ENCODE measurements around the gene MACROD2. TPM values are rescaled to one million over a fixed set of nuclear protein-coding genes. Genes with fewer than 3 reads are reported as not detected.

The MACROD2 gene
- total and polyA plus RNA-seq, 2 of the 4 experiments (the other 2 are of a cell fraction), result not detected

DNA sequence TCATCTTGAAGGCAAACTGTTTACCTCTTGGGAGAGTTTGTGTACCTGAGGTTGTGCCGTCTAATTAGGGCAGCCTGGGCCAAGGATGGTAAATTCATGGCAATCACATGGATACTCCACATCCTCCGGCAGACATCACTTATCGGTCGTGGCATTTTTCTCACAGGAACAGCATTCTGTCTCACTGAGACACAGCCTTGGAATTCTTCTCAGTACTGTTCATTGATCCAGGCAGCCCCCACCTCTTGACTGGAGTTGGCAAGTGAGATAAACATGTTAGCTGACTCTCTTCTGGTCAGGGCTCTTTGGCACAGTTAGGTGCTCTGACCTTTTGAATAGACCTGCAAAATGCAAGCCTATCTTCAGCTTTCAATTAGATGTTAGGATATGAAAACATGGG lies 853.5 kb downstream of the MACROD2 start:
- Histone ChIP-seq H3K14ac (replicated peaks; ENCODE audit: low read depth, low read length) (no peak overlapping the region), H3K23ac (ENCODE audit: low read depth, low read length) (no peak overlapping the region), H2AK9ac (replicated peaks; ENCODE audit: low read depth, low read length, poor library complexity) (no peak overlapping the region), H3K9ac (ENCODE audit: low read depth, low read length) (no peak overlapping the region), H3K9me3 (ENCODE audit: control insufficient read depth, insufficient read depth, low read length) (peaks cover 4% of the 10 kb centered on the region; the same call in 1 of the 2 replicates), H2AK5ac (ENCODE audit: low read depth, low read length) (no peak overlapping the region), H3K27ac (ENCODE audit: insufficient read depth, low read length) (no peak overlapping the region), H3K4me1 (ENCODE audit: control insufficient read depth, insufficient read depth, low read length) (no peaks in the 10 kb centered on the region), H2BK20ac (ENCODE audit: low read depth, low read length) (no peak overlapping the region), H3K79me1 (ENCODE audit: low read depth in 1 of 2, low read length in 2 of 2) (no peaks in the 10 kb centered on the region), H3K4me2 (ENCODE audit: low read depth, low read length) (no peak overlapping the region), H3K9me1 (ENCODE audit: insufficient read depth, low read length) (no peaks in the 10 kb centered on the region), H3K4me3 (ENCODE audit: insufficient read depth, low read depth, low read length) (no peak overlapping the region), H3K4ac (ENCODE audit: low read depth, low read length) (no peak overlapping the region), H2BK5ac (ENCODE audit: low read depth, low read length, poor library complexity, severe bottlenecking) (no peak overlapping the region), H2AFZ (replicated peaks; ENCODE audit: low read length, poor library complexity) (no peak overlapping the region), H3K27me3 (ENCODE audit: control insufficient read depth, insufficient read depth, low read length) (no peaks in the 10 kb centered on the region), H2BK15ac (ENCODE audit: low read depth, low read length) (no peak overlapping the region), H3K36me3 (ENCODE audit: control insufficient read depth, insufficient read depth, low read length) (no peaks in the 10 kb centered on the region), H3K56ac (ENCODE audit: extremely low read depth, insufficient read depth, low read length) (no peak overlapping the region), H4K91ac (ENCODE audit: insufficient read depth, low read depth, low read length) (no peak overlapping the region), H4K8ac (ENCODE audit: low read depth in 2 of 2, low read length in 2 of 2) (no peak overlapping the region), H2BK120ac (ENCODE audit: low read depth, low read length) (no peak overlapping the region), H4K5ac (ENCODE audit: low read depth, low read length) (no peak overlapping the region), H4K20me1 (ENCODE audit: insufficient read depth, low read length) (no peaks in the 10 kb centered on the region), H3K18ac (ENCODE audit: low read depth, low read length) (no peak overlapping the region)
- BruUV-seq (replicated peaks), result no TSS peak
- POLR2A ChIA-PET (ENCODE audit: unreplicated experiment), result no interaction called here
- DNase-seq (no peak), ATAC-seq (ENCODE audit: low read depth) (no peak)
- TF ChIP-seq ELK1 (IDR thresholded peaks at IDR 0.05; ENCODE audit: borderline replicate concordance, low read depth, low read length) (no peak), MAZ (IDR thresholded peaks at IDR 0.05; ENCODE audit: borderline replicate concordance, low read depth, low read length) (no peak), BHLHE40 (IDR thresholded peaks at IDR 0.05; ENCODE audit: low read depth, low read length) (no peak), POLR2A (IDR thresholded peaks at IDR 0.05; ENCODE audit: low read depth, low read length) (no peak), RFX5 (IDR thresholded peaks at IDR 0.05; ENCODE audit: low read depth, low read length) (no peak), SMC3 (IDR thresholded peaks at IDR 0.05; ENCODE audit: low read depth, low read length) (no peak)
- TF ChIP-seq, protein P1, sequence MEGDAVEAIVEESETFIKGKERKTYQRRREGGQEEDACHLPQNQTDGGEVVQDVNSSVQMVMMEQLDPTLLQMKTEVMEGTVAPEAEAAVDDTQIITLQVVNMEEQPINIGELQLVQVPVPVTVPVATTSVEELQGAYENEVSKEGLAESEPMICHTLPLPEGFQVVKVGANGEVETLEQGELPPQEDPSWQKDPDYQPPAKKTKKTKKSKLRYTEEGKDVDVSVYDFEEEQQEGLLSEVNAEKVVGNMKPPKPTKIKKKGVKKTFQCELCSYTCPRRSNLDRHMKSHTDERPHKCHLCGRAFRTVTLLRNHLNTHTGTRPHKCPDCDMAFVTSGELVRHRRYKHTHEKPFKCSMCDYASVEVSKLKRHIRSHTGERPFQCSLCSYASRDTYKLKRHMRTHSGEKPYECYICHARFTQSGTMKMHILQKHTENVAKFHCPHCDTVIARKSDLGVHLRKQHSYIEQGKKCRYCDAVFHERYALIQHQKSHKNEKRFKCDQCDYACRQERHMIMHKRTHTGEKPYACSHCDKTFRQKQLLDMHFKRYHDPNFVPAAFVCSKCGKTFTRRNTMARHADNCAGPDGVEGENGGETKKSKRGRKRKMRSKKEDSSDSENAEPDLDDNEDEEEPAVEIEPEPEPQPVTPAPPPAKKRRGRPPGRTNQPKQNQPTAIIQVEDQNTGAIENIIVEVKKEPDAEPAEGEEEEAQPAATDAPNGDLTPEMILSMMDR (conservative IDR thresholded peaks at IDR 0.05; ENCODE audit: low read depth, low read length), result no peak
- CTCF ChIA-PET, result no interaction called here
- WGBS, 2 experiments (ENCODE audit: extremely low coverage in 2 of 2, insufficient read length in 1 of 2), result no CpG with 5 or more reads among the region's 4 CpGs
- intact Hi-C loops (cut with micrococcal nuclease), result no loop called here
- dilution Hi-C loops (cut with HindIII; ENCODE audit: low sequenced_read_pairs, unreplicated experiment), result no loop called here
- in situ Hi-C loops (cut with MboI; ENCODE audit: low sequenced_read_pairs), result no loop called here

Data from IMR-90 (cell line).